Gastrocnemius medialis (tissue), 4 donors: ENCODE measurements around the gene OBI1. TPM values are rescaled to one million over a fixed set of nuclear protein-coding genes. Genes with fewer than 3 reads are reported as not detected.
A peak's percentile ranks its signal among the peaks of the same experiment; 100 is the strongest.

Source experiments
- ATAC-seq, 2 donors: fragments of 150-250 bp; one replicate each; pipeline ENCODE4 v1.9.1; 2016
- DNase-seq, 2 donors: peaks; one replicate each; pipeline ENCODE4 v3.0.0-alpha.2; 2019
- H3K27ac ChIP-seq, 4 donors: fragments of 200-600 bp; sonication (generic); 1 replicate in 1 of 4; 2 replicates in 3 of 4; pipeline ENCODE4 v1.5.1; 2016 to 2018; ENCODE audit warnings: mild to moderate bottlenecking in 2 of 4, moderate library complexity in 1 of 4
- H3K27me3 ChIP-seq, 3 donors: fragments of 200-600 bp; sonication (generic) in 2 of 3; 1 replicate in 1 of 3; 2 replicates in 2 of 3; pipeline versions ENCODE4 v1.5.1 to v1.6.0; 2016 to 2019; ENCODE audit warnings: mild to moderate bottlenecking in 1 of 3, moderate library complexity in 1 of 3
- H3K36me3 ChIP-seq, 2 donors: fragments of 200-600 bp; sonication (generic) in 1 of 2; one replicate each; pipeline ENCODE4 v1.5.1; 2017 to 2018
- H3K4me1 ChIP-seq, 2 donors: fragments of 200-600 bp; sonication (generic) in 1 of 2; one replicate each; pipeline ENCODE4 v1.5.1; 2016 to 2017; ENCODE audit warnings: mild to moderate bottlenecking in 2 of 2
- H3K4me3 ChIP-seq, 4 donors: fragments of 200-600 bp; sonication (generic) in 3 of 4; 1 replicate in 1 of 4; 2 replicates in 3 of 4; pipeline ENCODE4 v1.5.1; 2016 to 2019; ENCODE audit warnings: mild to moderate bottlenecking in 2 of 4
- H3K9me3 ChIP-seq, 3 donors: fragments of 200-600 bp; sonication (generic) in 2 of 3; 1 replicate in 1 of 3; 2 replicates in 2 of 3; pipeline ENCODE4 v1.5.1; 2016 to 2019
- POLR2A ChIP-seq, 2 donors: fragments of 450-650 bp; IDR thresholded peaks; one replicate each; pipeline ENCODE4 v1.6.1; 2017; ENCODE audit warnings: antibody characterized with exemption in 2 of 2, mild to moderate bottlenecking in 2 of 2, moderate library complexity in 2 of 2
- in situ Hi-C, 4 donors: fragments of 200-750 bp; cut with MboI; loops; one replicate each; pipeline versions ENCODE4 v1.15.0 to v1.8.0; 2017; ENCODE audit warnings: low sequenced_read_pairs in 4 of 4
- intact Hi-C: fragments of 100-400 bp; cut with DNase I; formaldehyde crosslinking; loops from one replicate; pipeline ENCODE4 v1.15.1; 2023; ENCODE audit warnings: low total_unique reads
- total RNA-seq, 4 donors: library from RNA; depleted of rRNA; stranded (reverse); fragments of >200 nt; gene quantifications; one replicate each; pipeline versions ENCODE4 v1.1.0 to v1.2.3, GENCODE V29; 2016
- TF ChIP-seq, protein P1 (sequence below), 5 experiments: fragments of 450-650 bp in 3 of 5; fragments of 200-600 bp in 2 of 5; sonication (generic) in 2 of 5; IDR thresholded peaks in 4 of 5; conservative IDR thresholded peaks in 1 of 5; 1 replicate in 4 of 5; 2 replicates in 1 of 5; pipeline ENCODE4 v1.5.1; 2016 to 2019; ENCODE audit warnings: antibody characterized with exemption in 5 of 5, mild to moderate bottlenecking in 3 of 5, moderate library complexity in 3 of 5

The OBI1 gene
- total RNA-seq, 4 donors from 2014 or later = 4.8 to 6.7 (median 5.8) TPM

DNA sequence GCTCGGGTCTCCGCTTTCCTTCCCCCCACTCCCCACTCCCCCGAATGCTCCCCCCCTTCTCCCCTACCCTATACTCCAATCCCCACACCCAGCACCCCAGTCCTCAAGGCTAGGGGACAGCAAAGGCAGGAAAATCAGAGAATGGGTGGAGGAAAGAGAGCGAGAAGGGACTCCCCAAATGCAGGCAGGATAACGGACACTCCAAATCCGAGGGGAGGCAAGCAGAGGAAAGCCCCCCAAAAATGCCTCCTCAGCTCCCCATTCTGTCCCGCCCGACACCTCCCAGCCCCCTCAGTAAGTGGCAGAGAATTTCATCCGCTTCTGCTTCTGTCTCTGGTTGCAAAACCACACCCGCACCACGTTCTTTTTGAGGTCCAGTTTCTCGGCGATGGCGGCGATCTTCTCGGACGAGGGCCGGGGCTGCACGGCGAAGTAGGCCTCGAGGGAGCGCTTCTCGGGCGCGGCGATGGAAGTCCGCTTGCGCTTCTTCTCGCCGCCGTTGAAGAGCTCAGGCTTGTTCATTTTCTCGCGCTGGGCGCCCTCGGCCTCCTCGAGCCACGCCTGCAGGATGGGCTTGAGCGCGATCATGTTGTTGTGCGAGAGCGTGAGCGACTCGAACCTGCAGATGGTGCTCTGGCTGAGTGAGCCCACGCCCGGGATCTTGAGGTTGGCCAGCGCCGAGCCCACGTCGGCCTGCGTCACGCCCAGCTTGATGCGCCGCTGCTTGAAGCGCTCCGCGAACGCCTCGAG is 57.7 kb downstream of the OBI1 start:
- H3K4me1 ChIP-seq = peaks cover 4 to 17% of the 10 kb centered on the region in 2 donors
- in situ Hi-C loops (no loop called here), intact Hi-C loops (no loop called here)
- ATAC-seq (no peak), DNase-seq (no peak)
- H3K27ac ChIP-seq = no peak overlapping the region
- peaks cover 92 to 94% (median 92%) of the 10 kb centered on the region in 3 donors for H3K27me3 ChIP-seq
- peak overlapping the region in 3 of 4 donors; percentile 10 to 24 (median 17) for H3K4me3 ChIP-seq
- no peaks in the 10 kb centered on the region for H3K9me3 ChIP-seq
- TF ChIP-seq, protein P1, sequence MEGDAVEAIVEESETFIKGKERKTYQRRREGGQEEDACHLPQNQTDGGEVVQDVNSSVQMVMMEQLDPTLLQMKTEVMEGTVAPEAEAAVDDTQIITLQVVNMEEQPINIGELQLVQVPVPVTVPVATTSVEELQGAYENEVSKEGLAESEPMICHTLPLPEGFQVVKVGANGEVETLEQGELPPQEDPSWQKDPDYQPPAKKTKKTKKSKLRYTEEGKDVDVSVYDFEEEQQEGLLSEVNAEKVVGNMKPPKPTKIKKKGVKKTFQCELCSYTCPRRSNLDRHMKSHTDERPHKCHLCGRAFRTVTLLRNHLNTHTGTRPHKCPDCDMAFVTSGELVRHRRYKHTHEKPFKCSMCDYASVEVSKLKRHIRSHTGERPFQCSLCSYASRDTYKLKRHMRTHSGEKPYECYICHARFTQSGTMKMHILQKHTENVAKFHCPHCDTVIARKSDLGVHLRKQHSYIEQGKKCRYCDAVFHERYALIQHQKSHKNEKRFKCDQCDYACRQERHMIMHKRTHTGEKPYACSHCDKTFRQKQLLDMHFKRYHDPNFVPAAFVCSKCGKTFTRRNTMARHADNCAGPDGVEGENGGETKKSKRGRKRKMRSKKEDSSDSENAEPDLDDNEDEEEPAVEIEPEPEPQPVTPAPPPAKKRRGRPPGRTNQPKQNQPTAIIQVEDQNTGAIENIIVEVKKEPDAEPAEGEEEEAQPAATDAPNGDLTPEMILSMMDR (IDR thresholded peaks at IDR 0.05 in 4 of 5, conservative IDR thresholded peaks at IDR 0.05 in 1 of 5) = no peak
- no peak for TF ChIP-seq POLR2A (IDR thresholded peaks at IDR 0.05)
- no peaks in the 10 kb centered on the region for H3K36me3 ChIP-seq

DNA sequence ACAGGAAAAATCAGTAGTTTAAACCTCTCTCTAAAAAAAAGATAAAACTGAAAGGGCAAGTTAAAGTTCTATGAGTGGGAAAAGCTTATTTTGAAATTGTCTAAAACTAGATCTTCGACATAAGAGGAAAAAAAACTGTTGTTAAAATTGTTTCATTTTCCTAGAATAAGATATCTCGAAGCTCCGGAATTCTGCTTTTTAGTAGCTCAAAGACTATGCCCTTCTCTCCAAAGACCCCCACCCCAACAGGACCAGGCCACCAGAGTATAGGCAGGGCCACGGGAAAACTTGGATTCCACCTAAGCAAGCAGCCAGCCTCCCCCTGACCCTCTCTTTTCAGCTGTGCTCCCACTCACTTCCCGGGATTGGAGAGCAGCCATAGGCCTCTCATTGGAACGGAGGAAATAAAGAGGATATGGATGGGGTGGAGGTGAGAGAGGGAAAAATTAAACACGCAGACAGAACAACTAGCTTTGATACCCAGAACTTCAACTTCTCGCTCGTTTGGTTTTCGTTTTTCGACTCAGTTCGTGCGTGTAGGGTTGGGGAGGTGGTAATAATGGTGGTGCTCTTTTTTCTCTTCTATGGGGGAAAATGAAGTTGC is 58.6 kb downstream of the OBI1 start:
- Histone ChIP-seq H3K9me3 (no peaks in the 10 kb centered on the region), H3K27me3 (peaks cover 91 to 94% (median 92%) of the 10 kb centered on the region in 3 donors), H3K4me3 (no peak overlapping the region), H3K4me1 (peaks cover 4 to 23% of the 10 kb centered on the region in 2 donors), H3K27ac (no peak overlapping the region), H3K36me3 (no peaks in the 10 kb centered on the region)
- DNase-seq = no peak
- intact Hi-C loops = no loop called here
- no peak for ATAC-seq
- in situ Hi-C loops = no loop called here
- TF ChIP-seq, protein P1 (IDR thresholded peaks at IDR 0.05 in 4 of 5, conservative IDR thresholded peaks at IDR 0.05 in 1 of 5) = no peak
- no peak for TF ChIP-seq POLR2A (IDR thresholded peaks at IDR 0.05)

DNA sequence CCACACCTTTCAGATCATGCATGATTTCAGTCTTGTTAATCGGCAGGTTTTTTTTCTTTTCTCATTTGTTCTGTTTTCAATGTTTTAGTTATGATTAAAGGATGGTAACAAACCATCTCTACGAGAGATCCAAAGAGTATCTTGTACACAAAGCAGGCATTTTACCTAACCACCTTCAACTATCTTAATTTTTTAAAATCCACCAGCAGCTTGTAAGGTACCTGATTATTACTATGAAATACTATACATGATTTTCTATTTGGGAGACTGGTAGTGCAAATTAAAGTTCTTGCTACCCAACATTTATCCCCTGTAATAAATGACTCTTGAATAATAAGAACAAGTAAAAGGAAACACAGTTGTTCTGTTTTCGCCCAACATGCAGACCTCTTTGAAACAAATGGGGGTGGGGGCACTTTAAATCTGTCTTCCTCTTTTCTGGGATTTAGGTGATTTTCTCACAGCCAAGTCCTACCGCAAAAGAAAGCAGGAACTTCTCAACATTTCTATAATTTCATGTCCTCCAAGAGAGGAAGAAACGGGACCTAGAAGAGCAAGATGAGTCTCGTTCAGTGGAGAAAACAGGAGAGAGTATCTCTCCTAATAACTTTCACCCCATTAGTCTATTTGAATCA is 59.2 kb downstream of the OBI1 start:
- Histone ChIP-seq H3K4me3 (no peak overlapping the region), H3K27me3 (peaks cover 91 to 94% (median 92%) of the 10 kb centered on the region in 3 donors), H3K27ac (no peak overlapping the region), H3K9me3 (no peaks in the 10 kb centered on the region), H3K36me3 (no peaks in the 10 kb centered on the region), H3K4me1 (peaks cover 4 to 23% of the 10 kb centered on the region in 2 donors)
- intact Hi-C loops = no loop called here
- in situ Hi-C loops = no loop called here
- ATAC-seq (no peak), DNase-seq (no peak)
- no peak for TF ChIP-seq POLR2A (IDR thresholded peaks at IDR 0.05)
- TF ChIP-seq, protein P1 (IDR thresholded peaks at IDR 0.05 in 4 of 5, conservative IDR thresholded peaks at IDR 0.05 in 1 of 5) = no peak

GRCh38 chr13:78598966-78599644 is 59.9 kb downstream of the OBI1 start:
- H3K4me3 ChIP-seq = no peak overlapping the region
- DNase-seq = no peak
- in situ Hi-C loops = no loop called here
- no peak overlapping the region for H3K27ac ChIP-seq
- no peak for TF ChIP-seq POLR2A (IDR thresholded peaks at IDR 0.05)
- TF ChIP-seq, protein P1 (IDR thresholded peaks at IDR 0.05 in 4 of 5, conservative IDR thresholded peaks at IDR 0.05 in 1 of 5) = no peak
- intact Hi-C loops = no loop called here
- peaks cover 91 to 94% (median 92%) of the 10 kb centered on the region in 3 donors for H3K27me3 ChIP-seq
- H3K9me3 ChIP-seq = no peaks in the 10 kb centered on the region
- ATAC-seq = no peak
- H3K36me3 ChIP-seq = no peaks in the 10 kb centered on the region
- peaks cover 4 to 23% of the 10 kb centered on the region in 2 donors for H3K4me1 ChIP-seq
